Measurements from ENCODE around the gene EIF3F. TPM values are rescaled to one million over a fixed set of nuclear protein-coding genes. Genes with fewer than 3 reads are reported as not detected.

Gene EIF3F
- total RNA-seq, 1 donor from 2014 or later = 324 TPM

DNA sequence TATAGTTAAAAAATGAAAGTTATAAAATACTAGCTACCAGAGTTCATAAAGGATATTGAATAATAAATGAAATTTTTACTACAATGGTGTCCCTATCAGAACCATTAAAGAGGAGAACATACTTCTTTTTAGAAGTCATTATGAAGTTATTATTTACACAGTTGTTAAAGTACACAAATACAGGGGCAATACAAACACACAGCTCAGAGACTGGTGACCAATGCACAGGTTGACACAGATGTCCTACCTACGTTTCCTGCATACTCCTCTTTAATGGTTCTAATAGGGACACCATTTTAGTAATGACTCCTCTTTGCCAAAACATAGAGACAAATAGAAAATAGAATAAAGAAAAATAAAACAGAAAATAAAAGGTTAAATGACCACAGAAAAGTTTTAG is 31.9 kb upstream of the EIF3F start:
- TF ChIP-seq, protein P1, sequence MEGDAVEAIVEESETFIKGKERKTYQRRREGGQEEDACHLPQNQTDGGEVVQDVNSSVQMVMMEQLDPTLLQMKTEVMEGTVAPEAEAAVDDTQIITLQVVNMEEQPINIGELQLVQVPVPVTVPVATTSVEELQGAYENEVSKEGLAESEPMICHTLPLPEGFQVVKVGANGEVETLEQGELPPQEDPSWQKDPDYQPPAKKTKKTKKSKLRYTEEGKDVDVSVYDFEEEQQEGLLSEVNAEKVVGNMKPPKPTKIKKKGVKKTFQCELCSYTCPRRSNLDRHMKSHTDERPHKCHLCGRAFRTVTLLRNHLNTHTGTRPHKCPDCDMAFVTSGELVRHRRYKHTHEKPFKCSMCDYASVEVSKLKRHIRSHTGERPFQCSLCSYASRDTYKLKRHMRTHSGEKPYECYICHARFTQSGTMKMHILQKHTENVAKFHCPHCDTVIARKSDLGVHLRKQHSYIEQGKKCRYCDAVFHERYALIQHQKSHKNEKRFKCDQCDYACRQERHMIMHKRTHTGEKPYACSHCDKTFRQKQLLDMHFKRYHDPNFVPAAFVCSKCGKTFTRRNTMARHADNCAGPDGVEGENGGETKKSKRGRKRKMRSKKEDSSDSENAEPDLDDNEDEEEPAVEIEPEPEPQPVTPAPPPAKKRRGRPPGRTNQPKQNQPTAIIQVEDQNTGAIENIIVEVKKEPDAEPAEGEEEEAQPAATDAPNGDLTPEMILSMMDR (conservative IDR thresholded peaks at IDR 0.05) = no peak
- peaks cover 3% of the 10 kb centered on the region for H3K27me3 Mint-ChIP-seq

GRCh38 chr11:7964261-7964660 is 22.9 kb upstream of the EIF3F start:
- peaks cover 14% of the 10 kb centered on the region for H3K27me3 Mint-ChIP-seq
- H3K4me3 Mint-ChIP-seq = no peak overlapping the region
- H3K36me3 Mint-ChIP-seq = no peaks in the 10 kb centered on the region
- TF ChIP-seq, protein P1 (conservative IDR thresholded peaks at IDR 0.05) = no peak
- H3K4me1 Mint-ChIP-seq (ENCODE audit: unreplicated experiment) = no peaks in the 10 kb centered on the region
- no peaks in the 10 kb centered on the region for H3K9me3 Mint-ChIP-seq
- H3K27ac Mint-ChIP-seq = no peak overlapping the region
- no peak for DNase-seq (ENCODE audit: extremely low spot score, unreplicated experiment)

More for the DNA sequence above, 31.9 kb upstream of the EIF3F start:
- no peak overlapping the region for H3K4me3 Mint-ChIP-seq
- no peaks in the 10 kb centered on the region for H3K9me3 Mint-ChIP-seq
- no peaks in the 10 kb centered on the region for H3K36me3 Mint-ChIP-seq
- no peak for DNase-seq (ENCODE audit: extremely low spot score, unreplicated experiment)
- no peaks in the 10 kb centered on the region for H3K4me1 Mint-ChIP-seq (ENCODE audit: unreplicated experiment)
- no peak overlapping the region for H3K27ac Mint-ChIP-seq

DNA sequence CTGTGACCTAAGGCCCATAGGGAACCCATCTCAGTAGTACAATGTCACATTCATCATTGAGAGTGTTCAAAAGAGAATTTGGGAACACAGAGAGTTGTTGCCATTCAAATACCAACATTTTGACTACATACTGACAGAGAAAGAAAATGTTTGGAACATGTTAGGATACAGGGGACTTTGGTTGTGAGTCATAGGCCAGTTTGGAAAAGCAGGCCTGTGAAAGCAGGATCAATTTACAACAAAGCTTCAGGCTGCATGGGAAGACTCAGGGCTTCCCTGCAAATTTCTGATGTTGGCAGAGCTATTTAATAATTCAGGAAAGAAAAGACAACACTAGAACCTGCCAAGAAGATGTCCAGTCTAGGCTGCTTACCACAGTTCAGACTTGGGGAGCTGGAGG is 22.3 kb upstream of the EIF3F start:
- no peak for DNase-seq (ENCODE audit: extremely low spot score, unreplicated experiment)
- Mint-ChIP-seq H3K4me3 (no peak overlapping the region), H3K9me3 (no peaks in the 10 kb centered on the region), H3K27me3 (peaks cover 14% of the 10 kb centered on the region), H3K27ac (no peak overlapping the region), H3K4me1 (ENCODE audit: unreplicated experiment) (no peaks in the 10 kb centered on the region), H3K36me3 (no peaks in the 10 kb centered on the region)
- TF ChIP-seq, protein P1 (conservative IDR thresholded peaks at IDR 0.05) = no peak

DNA sequence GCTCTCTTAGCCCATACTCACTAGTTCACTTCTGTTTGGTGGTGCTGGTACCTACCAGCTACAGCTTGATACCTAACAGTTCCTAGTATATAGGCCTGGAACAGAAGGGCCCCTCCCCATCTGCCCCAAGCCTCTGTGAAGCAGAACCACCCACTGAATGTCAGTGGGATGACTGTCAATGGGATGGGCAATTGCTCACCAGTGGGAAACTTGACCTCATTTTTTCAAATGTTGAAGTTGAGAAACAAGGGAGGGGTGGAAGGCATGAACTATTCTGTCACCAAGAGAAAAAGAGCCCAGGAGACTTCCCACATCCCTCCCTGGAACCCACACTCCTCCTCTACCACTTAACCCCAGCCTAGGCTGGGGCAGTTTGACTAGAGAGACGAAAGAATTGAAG is 21.8 kb upstream of the EIF3F start, which contains the start of gene NLRP10:
TSS of gene NLRP10 (minus strand) at position 62 of the 400 bp plus-strand sequence. CDS start 1,952 bp downstream, outside the sequence.
- no peaks in the 10 kb centered on the region for H3K9me3 Mint-ChIP-seq
- H3K27me3 Mint-ChIP-seq = peaks cover 14% of the 10 kb centered on the region
- TF ChIP-seq, protein P1 (conservative IDR thresholded peaks at IDR 0.05) = no peak
- DNase-seq (ENCODE audit: extremely low spot score, unreplicated experiment) = no peak
- H3K27ac Mint-ChIP-seq = no peak within 1 kb of the TSS
- no peak within 1 kb of the TSS for H3K4me3 Mint-ChIP-seq
- no peaks in the 10 kb centered on the region for H3K36me3 Mint-ChIP-seq
- H3K4me1 Mint-ChIP-seq (ENCODE audit: unreplicated experiment) = no peaks in the 10 kb centered on the region

- TF ChIP-seq, protein P1 (conservative IDR thresholded peaks at IDR 0.05) = no peak
- no peak overlapping the region for H3K27ac Mint-ChIP-seq
- no peaks in the 10 kb centered on the region for H3K4me1 Mint-ChIP-seq (ENCODE audit: unreplicated experiment)
- no peaks in the 10 kb centered on the region for H3K9me3 Mint-ChIP-seq
- H3K4me3 Mint-ChIP-seq = no peak overlapping the region
- peaks cover 10% of the 10 kb centered on the region for H3K27me3 Mint-ChIP-seq
- no peaks in the 10 kb centered on the region for H3K36me3 Mint-ChIP-seq
- no peak for DNase-seq (ENCODE audit: extremely low spot score, unreplicated experiment)
Observed at GRCh38 chr11:7967097-7967496, 20.0 kb upstream of the EIF3F start.

- peaks cover 10% of the 10 kb centered on the region for H3K27me3 Mint-ChIP-seq
- H3K36me3 Mint-ChIP-seq = no peaks in the 10 kb centered on the region
- DNase-seq (ENCODE audit: extremely low spot score, unreplicated experiment) = no peak
- H3K27ac Mint-ChIP-seq = no peak overlapping the region
- H3K4me3 Mint-ChIP-seq = no peak overlapping the region
- TF ChIP-seq, protein P1 (conservative IDR thresholded peaks at IDR 0.05) = no peak
- H3K4me1 Mint-ChIP-seq (ENCODE audit: unreplicated experiment) = no peaks in the 10 kb centered on the region
- no peaks in the 10 kb centered on the region for H3K9me3 Mint-ChIP-seq
Observed at GRCh38 chr11:7967826-7968225, 19.3 kb upstream of the EIF3F start.
